ENCODE measurements around the gene PKD1L1.

GRCh38 chr7:47788083-47788482 is 160.2 kb downstream of the PKD1L1 start:
- no peak for TF ChIP-seq CTCF (IDR thresholded peaks at IDR 0.05)
- no peak for TF ChIP-seq ZFX (IDR thresholded peaks at IDR 0.05; ENCODE audit: borderline replicate concordance)

Measured in 22Rv1 (cell line).